DOHH2 (cell line): ENCODE measurements around the gene SOX12.

ENCODE experiments used
- CTCF ChIP-seq: fragments of 200-600 bp; sonication (generic); IDR thresholded peaks from one replicate; pipeline ENCODE4 v1.5.1; 2014; ENCODE audit warnings: antibody characterized with exemption, mild to moderate bottlenecking, low read depth, low read length; ENCODE audit not compliant: poor library complexity, severe bottlenecking
- EZH2phosphoT487 ChIP-seq: fragments of 200-600 bp; sonication (generic); IDR thresholded peaks from 2 replicates; pipeline ENCODE4 v1.6.1; 2017; ENCODE audit warnings: borderline replicate concordance, mild to moderate bottlenecking, antibody characterized with exemption, low read length, moderate library complexity, mixed read lengths

GRCh38 chr20:364905-365794, 39.8 kb downstream of the SOX12 start:
- no peak for TF ChIP-seq CTCF
- TF ChIP-seq EZH2phosphoT487 = no peak
